ENCODE results near the gene ANO1.

ANO1 gene

DNA sequence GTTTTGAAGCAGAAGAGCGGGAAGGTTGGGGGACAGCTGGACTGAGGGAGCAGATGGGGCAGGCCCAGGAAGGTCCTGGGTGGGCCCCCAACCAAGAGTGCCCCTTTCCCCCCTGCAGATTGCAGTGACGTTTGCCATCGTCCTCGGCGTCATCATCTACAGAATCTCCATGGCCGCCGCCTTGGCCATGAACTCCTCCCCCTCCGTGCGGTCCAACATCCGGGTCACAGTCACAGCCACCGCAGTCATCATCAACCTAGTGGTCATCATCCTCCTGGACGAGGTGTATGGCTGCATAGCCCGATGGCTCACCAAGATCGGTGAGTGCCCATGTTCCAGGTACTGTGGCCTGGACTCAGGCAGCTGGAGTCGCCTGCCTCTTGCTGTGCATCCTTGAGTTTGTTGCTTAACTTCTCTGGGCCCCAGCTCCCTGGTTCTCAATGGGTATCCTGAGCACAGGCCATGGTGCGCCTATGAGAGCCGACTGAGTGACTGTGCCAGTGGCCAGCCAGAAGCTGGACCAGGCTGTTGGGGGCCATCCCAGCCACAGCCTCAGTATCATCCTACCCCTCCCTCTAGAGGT is 83.0 kb downstream of the ANO1 start:
- DNase-seq (ENCODE audit: low read depth, low spot score): no peak

DNA sequence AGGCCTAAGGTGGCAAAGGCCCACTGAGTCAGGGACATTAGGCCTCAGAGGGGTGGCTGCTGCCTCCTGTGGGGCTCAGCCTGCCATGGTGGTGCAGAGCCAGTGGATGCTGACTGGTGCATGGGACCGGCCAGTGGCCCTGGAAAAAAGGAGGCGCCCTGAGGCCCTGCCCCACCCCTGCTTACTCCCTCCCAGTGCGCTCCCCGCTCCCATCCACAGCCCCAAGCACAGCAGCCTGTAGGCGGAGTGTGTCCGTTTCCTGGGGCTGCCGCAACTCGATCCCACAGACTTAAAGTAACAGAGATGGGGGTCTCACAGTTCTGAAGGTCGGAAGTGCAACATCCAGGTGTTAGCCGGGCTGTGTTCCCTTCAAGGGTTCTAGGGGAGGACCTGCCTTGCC is 86.6 kb downstream of the ANO1 start:
- DNase-seq (ENCODE audit: low read depth, low spot score): no peak

DNA sequence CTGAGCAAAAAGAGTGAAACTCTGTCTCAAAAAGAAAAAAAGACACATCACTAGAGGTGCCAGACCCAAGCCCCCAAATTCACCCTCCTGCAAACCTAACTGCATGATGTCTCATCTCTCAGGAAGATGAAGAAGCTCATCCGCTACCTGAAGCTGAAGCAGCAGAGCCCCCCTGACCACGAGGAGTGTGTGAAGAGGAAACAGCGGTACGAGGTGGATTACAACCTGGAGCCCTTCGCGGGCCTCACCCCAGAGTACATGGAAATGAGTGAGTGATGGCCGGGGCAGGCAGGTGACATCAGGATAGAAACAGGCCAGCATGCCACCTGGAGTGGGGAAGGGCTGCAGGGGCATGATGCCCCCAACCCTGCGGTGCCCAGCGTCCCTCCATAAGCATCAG is 89.0 kb downstream of the ANO1 start:
- no peak for DNase-seq (ENCODE audit: low read depth, low spot score)

DNA sequence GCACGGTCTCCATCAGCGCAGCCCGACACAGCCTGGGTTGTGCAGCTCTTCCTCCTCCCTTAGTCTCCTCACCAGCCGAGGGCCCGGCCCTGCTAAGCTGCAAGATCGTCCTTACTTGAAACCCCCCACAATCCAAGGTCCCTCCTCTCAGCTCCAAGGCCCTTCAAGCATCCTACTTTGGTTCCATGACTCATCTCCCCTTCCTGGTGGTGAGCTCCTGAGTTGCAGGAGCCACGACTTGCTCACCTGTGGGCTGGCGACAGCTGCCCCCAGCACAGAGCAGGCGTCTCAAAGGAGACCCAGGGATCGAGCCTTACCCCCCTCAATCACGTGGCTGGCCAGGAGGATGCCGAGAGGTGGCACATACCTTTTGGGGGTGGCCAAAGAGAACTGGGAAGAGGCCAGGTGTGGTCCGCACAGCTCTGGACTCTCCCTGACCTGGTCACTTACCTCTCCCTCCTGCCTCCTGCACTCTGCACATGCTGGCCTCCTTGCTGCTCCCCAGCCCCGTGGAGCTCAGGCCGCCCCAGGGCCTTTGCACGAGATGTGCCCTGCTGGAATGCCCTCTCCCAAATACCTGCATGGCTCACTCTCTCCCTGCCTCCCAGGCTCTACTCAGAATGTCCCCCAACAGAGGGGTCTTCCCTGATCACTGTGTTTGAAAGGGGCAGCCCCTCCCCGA is 89.7 kb downstream of the ANO1 start:
- DNase-seq (ENCODE audit: low read depth, low spot score): no peak

DNA sequence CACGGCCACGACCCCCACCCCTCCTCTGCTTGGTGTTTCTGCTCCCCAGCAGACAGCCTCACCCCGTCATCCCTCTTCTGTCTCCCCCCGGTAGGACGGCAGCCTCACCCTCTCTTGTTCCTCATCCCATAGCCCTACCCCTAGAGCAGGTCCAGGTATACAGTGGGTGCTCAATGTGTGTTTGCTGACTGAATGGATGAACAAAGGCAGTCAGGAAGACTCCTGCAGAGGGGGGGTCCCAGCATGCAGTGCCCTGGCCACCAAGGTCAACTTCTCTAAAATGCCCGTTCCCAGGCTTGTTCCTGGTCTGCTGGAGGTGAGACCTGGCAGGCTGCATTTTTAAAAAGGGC is 90.3 kb downstream of the ANO1 start:
- no peak for DNase-seq (ENCODE audit: low read depth, low spot score)

DNA sequence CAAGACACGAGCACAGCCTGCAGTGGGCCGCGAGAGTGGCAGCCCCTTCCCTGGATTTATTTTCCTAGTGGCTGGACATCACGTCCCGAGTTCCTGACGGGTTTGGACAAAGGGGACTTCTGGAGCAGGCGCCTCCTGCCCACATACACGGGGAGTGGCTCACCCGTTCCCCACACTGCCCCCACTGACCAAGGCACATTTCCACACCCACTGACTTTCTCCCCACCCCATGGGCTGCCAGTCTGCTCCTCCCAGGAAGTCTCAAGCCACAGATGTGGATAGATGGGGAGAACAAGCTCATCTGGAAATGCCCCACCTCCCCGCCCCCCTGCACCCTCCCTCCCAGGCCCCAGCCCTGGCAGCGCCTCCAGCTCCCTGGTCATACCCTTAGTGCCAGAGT is 91.0 kb downstream of the ANO1 start:
- no peak for DNase-seq (ENCODE audit: low read depth, low spot score)

DNA sequence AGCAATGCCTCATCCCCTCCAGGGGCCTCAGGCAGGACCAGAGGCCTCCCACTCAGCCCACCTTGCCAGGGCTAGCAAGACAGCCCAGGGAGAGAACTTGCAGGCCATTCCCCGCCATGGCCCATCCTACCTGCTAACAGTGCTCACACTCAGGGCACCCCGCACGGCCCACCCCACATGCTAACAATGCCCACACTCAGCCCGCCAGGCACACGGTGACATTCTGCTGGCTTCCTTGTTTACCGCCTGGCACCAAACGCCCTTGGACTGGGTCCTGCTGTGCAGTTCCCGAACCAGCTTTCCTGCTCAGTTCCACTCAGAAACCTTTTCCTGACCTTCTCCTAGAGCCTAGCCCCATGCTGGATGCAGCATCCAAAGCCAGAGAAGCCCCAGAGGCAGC is 91.5 kb downstream of the ANO1 start:
- no peak for DNase-seq (ENCODE audit: low read depth, low spot score)

DNA sequence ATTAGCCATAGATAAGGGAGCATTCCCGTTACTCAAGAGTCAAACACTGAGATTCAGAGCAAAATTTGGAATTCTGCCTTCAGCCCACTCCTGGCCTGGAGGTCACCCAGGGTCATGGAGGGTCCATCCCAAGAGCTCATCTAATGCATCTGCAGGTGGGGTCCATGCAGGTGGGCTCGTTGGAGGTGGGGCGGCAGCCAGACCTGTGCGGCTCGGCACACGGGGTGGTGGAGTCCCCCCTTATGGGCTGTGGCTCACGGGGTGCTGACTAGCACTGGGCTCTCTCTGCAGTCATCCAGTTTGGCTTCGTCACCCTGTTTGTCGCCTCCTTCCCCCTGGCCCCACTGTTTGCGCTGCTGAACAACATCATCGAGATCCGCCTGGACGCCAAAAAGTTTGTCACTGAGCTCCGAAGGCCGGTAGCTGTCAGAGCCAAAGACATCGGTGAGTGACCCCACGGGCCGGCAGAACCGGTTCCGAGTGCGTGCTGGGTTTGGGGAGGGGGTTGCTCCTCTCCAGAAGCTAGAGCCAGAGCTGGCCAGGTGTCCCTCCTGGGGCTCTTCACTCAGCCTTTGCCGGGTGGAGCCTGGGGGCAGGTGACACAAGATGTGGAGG is 92.6 kb downstream of the ANO1 start:
- no peak for DNase-seq (ENCODE audit: low read depth, low spot score)

DNA sequence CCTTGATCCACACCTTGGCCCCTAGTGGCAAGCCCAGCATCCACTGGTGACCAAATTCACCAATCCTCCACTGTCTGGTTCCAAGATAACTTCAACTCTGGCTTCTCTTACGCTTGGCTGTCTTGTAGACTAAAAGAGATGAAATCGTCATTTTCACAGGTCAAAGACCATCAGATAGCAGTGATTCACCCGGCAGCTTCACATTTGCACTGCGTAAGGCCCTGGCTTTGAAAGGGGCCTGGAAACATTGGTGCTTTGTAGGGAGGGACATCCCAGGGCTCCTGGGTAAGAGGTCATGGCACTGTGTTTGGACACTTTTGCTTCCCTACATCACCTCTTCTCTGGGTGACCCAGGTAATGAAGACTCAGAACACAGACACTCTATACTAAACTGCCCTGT is 94.9 kb downstream of the ANO1 start:
- no peak for DNase-seq (ENCODE audit: low read depth, low spot score)

DNA sequence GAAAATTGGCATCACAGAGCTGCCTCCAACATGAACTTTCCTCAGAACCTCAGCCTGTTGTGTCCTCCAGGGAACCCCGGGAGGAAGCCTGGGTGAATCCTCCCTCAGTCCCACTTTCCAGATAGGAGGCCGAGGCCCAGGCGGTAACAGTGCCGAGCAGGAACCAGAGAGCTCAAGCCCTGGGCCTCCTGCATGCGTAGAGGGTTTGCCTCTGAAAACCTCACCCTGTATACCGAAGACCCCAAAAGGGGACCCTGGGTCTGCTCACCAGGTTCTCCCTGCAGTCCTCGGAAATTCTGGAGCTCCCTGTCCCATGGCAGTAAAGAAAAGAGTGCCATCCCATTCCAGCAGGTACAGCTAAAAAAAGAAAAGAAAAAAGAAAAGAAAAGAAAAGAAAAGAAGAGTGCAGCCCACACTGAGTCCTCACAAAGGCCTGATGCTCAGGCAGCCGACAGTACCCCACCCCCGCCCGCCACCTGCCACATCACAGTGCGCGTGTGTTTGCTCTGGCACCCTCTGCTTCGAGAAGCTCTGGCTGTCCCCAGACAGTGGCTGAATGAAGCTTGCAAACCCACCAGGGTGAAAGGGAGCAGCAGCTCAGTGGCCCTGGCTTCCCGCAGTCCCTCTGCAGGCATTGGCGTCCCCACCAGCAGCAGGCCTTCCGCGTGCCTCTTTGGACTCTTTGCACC is 96.6 kb downstream of the ANO1 start:
- DNase-seq (ENCODE audit: low read depth, low spot score): no peak

DNA sequence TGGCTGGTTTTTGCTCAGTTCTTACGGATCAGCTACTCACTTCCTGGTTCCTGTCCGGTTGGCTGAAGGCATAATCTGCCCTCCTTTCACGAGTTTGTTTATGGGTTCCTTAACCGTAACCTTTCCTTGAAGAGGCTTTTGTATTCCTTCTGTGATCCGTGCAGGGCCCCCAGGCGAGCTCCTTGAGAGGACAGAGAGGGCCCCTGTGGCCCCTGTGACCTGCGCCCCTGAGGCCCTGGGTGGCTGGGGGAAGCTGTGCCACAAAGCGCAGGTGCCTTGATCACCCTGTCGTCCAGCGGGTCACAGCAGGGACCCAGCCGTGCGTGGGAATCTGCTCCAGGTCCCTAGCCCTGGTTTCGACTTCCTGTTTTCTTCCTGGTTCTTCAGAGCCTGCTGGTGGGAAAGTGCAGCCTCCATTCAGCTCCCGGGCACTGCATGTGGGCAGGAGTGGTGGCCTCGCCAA is 97.2 kb downstream of the ANO1 start:
- DNase-seq (ENCODE audit: low read depth, low spot score): peak; percentile 57

DNA sequence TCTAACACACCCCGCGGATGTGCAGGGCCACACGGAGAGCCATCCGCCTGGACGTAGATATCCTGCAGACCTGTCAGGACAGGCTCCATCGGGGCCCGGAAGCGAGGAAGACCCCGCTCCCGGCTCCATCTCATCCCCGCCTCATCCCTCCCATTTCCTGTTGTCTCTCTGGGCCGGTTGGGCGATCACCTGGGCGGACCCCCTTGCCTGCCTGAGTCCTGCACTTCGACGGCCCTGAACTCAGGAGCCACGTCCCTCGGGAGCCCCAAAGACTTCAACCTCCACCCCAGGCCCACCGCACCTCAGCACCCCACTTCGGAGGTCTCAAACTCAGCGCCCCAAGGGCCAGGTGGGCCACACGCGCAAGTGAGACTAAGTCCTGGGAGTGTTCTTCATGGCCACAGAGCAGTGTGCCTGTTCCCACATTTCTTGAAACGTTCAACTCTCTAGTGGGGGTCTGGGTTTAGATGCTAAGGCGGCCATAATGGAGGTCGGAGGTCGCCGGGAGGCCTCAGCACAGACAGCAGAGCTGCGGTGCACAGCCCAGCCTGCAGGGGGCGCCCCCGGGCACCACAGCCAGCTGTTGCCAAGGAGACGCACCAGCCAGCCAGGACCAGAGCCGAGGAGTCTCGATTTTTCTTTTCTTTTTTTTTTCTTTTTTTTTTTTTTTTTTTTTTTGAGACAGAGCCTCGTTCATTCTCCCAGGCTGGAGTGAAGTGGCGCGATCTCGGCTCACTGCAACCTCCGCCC is 99.0 kb downstream of the ANO1 start:
- DNase-seq (ENCODE audit: low read depth, low spot score): peak; percentile 86

DNA sequence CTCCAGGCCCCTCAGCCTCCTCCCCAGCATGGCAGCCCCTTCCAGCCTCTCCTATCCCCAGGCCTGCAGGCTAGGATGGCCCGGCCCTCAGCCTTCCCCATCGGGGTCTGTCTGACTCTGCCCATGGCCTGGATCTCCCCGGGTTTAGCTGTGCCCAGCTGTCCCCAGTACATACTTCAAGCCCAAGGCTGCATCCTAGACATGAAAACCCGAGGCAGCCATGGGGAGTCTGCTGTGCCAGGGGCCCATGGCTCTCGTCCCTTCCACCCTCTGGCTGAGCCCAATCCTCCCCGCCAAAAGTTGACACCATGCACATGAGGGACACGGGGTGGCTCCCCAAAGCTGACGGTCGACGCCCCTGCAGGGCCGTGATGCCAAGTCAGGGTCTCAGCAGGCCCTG is 102.8 kb downstream of the ANO1 start:
- no peak for DNase-seq (ENCODE audit: low read depth, low spot score)

DNA sequence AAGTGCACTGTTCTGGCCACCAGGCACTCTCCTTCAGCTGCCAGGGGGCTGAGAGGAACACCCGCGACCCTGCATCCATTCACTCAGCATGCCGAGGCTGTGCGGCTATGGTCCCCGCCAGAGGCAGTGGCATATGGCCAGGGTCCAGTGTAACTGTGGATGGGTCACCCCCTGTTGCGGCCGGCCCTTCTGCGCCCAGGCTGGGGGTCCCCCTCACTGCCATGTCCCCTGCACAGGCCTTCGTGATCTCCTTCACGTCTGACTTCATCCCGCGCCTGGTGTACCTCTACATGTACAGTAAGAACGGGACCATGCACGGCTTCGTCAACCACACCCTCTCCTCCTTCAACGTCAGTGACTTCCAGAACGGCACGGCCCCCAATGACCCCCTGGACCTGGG is 104.1 kb downstream of the ANO1 start:
- no peak for DNase-seq (ENCODE audit: low read depth, low spot score)

DNA sequence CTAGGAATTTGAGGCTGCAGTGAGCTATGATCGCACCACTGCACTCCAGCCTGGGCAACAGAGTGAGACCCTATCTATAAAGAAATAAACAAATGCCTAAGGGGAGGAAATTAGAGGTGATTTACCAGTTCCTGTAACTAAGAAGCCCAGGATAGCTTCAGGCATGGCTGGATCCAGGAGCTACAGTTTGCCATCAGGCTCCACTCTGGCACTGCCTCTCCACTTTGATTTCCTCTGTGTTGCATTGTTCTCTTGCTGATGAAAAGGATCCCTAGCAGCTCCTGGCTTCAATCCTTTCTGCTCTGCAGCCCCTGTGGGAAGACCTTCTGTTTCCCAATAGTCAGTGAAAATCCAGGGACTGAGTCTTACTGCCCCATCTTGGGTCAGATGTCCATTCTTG is 104.9 kb downstream of the ANO1 start:
- DNase-seq (ENCODE audit: low read depth, low spot score): no peak

DNA sequence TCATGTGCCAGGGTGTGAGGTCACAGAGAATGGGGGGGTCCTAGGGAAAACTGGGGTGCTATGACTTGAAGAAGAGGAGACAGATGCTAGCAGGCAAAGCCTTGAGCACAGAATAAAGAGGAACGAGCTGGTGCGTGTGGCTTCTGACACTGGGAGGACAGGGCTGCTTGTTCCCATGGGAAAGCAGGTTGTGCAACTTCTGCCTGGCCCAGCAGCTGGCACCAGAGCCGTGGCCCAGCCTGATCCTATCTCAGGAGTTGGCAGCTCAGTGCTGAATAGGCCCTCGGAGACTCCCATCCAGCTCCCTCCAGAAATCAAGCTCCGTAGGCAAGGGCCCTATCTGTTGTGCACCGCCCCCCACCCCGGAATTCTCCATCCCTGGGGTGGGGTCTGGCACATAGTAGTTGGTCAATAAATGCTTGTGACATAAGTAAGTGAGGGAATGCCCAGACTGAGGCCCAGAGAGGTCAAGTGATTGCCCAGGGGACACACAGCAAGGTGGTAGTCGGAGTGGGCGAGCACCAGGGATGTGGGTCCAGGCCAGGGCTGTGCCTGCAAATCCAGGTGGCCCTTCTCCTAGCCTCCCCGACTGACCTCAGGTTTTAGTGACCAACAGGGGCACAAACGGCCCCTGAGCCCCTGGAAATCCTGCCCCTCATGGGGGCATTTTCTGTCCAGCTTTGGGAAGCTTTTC is 105.5 kb downstream of the ANO1 start:
- no peak for DNase-seq (ENCODE audit: low read depth, low spot score)

DNA sequence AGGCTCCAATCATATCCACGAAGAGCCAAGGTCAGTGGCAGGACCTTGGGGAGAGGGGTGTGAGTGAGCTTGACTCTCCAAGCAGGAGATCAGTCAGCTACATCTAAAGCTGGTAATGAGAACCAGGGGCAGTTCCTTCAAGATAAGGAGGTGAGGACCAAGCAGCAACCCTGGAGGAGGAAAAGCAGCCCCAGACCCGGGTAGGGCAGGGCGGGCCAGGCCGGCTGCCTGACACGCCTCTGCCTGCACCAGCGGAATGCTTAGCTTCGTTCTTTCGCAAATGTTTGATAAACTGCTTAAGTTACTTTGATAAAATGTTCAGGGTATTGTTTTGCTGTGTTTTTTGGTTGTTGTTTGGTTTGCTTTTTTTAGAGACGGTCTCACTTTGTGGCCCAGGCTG is 106.3 kb downstream of the ANO1 start:
- DNase-seq (ENCODE audit: low read depth, low spot score): no peak

DNA sequence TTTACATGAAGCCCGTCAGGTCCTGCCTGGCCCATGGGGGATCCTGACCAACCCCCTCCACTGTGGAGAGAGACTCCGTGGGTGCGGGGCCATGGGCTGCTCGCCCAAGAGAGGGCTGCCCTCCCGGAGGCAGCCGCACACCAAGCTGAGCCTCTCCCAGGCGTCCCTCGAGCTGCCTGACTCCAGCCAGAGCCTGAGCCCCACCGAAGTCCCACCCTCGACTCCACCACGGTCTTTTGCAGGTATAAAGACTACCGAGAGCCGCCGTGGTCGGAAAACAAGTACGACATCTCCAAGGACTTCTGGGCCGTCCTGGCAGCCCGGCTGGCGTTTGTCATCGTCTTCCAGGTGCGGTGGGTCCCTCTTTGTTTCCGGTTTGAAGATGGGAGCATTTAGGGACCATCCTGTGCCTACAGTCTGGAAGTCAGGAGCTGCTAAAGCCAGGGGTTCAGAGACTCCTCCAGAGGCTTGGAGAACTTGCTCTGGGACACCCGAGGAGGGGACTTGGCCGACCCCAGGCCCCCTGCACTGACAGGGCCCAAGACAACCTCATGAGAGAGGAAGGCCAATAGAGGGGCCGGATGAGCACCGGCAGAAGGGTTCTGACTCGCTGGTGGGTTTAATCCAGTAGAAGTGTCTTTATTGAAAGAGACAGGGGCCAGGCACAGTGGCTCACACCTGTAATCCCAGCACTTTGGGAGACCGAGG is 107.4 kb downstream of the ANO1 start:
- DNase-seq (ENCODE audit: low read depth, low spot score): no peak

DNA sequence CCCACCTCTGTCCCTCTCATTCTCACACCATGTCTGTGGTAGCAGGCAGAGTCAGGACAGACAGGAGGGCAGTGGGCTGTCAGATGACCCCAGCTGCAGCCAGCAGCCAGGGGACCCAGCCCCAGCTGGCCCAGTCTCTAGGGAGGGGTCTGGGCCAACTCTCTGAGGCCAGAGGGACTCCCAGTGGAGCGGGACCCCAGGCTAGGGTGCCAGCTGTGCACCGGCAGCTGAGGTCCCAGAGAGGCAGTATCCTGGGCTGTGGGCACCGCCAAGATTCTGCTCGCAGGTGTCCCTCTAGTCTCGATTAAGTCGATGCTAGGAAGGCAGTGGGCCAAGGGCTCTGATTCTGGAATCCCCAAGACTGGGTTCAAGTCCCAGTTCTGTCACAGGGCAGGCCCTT is 108.3 kb downstream of the ANO1 start:
- no peak for DNase-seq (ENCODE audit: low read depth, low spot score)

DNA sequence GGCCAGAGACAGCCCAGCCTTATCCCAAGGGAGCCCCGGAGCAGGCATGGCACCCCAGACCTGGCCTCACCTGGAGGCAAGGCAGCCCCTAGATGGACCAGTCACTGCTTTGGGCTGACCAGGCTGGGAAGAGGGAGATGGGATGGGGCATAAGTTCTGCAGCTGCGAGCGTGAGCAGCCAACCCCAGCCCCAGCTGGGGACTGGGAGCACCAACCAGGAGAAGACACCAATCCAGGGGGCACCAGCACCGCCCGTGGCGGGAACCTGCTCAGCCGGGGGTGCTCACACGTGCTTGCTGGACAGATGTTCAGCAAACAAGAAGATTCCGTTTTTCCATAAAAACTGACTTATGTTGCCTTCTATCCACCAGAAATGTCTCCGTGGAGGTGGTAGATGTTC is 108.8 kb downstream of the ANO1 start:
- DNase-seq (ENCODE audit: low read depth, low spot score): no peak

DNA sequence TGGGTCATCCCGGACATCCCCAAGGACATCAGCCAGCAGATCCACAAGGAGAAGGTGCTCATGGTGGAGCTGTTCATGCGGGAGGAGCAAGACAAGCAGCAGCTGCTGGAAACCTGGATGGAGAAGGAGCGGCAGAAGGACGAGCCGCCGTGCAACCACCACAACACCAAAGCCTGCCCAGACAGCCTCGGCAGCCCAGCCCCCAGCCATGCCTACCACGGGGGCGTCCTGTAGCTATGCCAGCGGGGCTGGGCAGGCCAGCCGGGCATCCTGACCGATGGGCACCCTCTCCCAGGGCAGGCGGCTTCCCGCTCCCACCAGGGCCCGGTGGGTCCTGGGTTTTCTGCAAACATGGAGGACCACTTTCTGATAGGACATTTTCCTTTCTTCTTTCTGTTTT is 109.7 kb downstream of the ANO1 start:
- DNase-seq (ENCODE audit: low read depth, low spot score): no peak

Data from ELF-1 (cell line).